GM19035 (cell line): Measurements from ENCODE around the gene ULBP2.
"Not testable (repeated sequence)": the region's sequence is repeated elsewhere in the genome, so short reads cannot be mapped to it uniquely, and the experiment has no call there.

ENCODE experiments used
- ATAC-seq: cut with Tn5 transposase; IDR thresholded peaks from one replicate; pipeline ENCODE4 v1.9.1; 2021; ENCODE audit not compliant: unreplicated experiment

Gene ULBP2

GRCh38 chr6:149965194-149966020 is 23.6 kb downstream of the ULBP2 start:
- no peak for ATAC-seq

GRCh38 chr6:149966319-149966718 is 24.5 kb downstream of the ULBP2 start:
- ATAC-seq: not testable (repeated sequence)

GRCh38 chr6:149967591-149967990 is 25.8 kb downstream of the ULBP2 start:
- no peak for ATAC-seq

- not testable (repeated sequence) for ATAC-seq
These were observed 26.2 kb downstream of the ULBP2 start for GRCh38 chr6:149967999-149968398.

GRCh38 chr6:149968909-149969308 is 27.1 kb downstream of the ULBP2 start:
- not testable (repeated sequence) for ATAC-seq

GRCh38 chr6:149969635-149970034 is 27.8 kb downstream of the ULBP2 start:
- no peak for ATAC-seq

GRCh38 chr6:149974394-149974793 is 32.6 kb downstream of the ULBP2 start:
- ATAC-seq: not testable (repeated sequence)

GRCh38 chr6:149974825-149975224 is 33.0 kb downstream of the ULBP2 start:
- no peak for ATAC-seq

GRCh38 chr6:149975400-149975799 is 33.6 kb downstream of the ULBP2 start:
- ATAC-seq: no peak

- no peak for ATAC-seq
These were observed 35.4 kb downstream of the ULBP2 start for GRCh38 chr6:149977221-149977620.

- ATAC-seq: no peak
These were observed 36.8 kb downstream of the ULBP2 start for GRCh38 chr6:149978610-149979009.

GRCh38 chr6:149979293-149979692 is 37.5 kb downstream of the ULBP2 start:
- no peak for ATAC-seq

GRCh38 chr6:149983145-149983544 is 41.3 kb downstream of the ULBP2 start:
- ATAC-seq: no peak

GRCh38 chr6:149984773-149985172 is 43.0 kb downstream of the ULBP2 start:
- no peak for ATAC-seq

GRCh38 chr6:149985481-149985937 is 43.7 kb downstream of the ULBP2 start:
- no peak for ATAC-seq

GRCh38 chr6:149987602-149988107 is 45.8 kb downstream of the ULBP2 start:
- ATAC-seq: no peak

- no peak for ATAC-seq
These were observed 46.9 kb downstream of the ULBP2 start for GRCh38 chr6:149988550-149989346.

GRCh38 chr6:149990212-149990660 is 48.4 kb downstream of the ULBP2 start:
- no peak for ATAC-seq

GRCh38 chr6:149990661-149991471 is 49.1 kb downstream of the ULBP2 start:
- no peak for ATAC-seq

GRCh38 chr6:149991472-149991795 is 49.6 kb downstream of the ULBP2 start:
- not testable (repeated sequence) for ATAC-seq

GRCh38 chr6:149991838-149992237 is 50.0 kb downstream of the ULBP2 start:
- ATAC-seq: no peak
